Neural progenitor cell (in vitro differentiated cells): ENCODE measurements around the gene ACMSD. TPM values are rescaled to one million over a fixed set of nuclear protein-coding genes. Genes with fewer than 3 reads are reported as not detected.

Source experiments
- DNase-seq: peaks from one replicate; pipeline ENCODE4 v3.0.0-alpha.2; 2016; ENCODE audit warnings: low spot score
- H2AFZ ChIP-seq: fragments of 200-600 bp; sonication (generic); replicated peaks from 2 replicates; pipeline ENCODE4 v1.6.1; 2016; ENCODE audit warnings: antibody characterized with exemption
- H3F3A ChIP-seq: fragments of 200-600 bp; sonication (generic); 2 replicates; pipeline ENCODE4 v1.6.1; 2016; ENCODE audit warnings: antibody characterized with exemption, low read depth
- H3K27ac ChIP-seq: fragments of 200-600 bp; sonication (generic); 2 replicates; pipeline ENCODE4 v1.5.1; 2016; ENCODE audit warnings: mild to moderate bottlenecking
- H3K27me3 ChIP-seq: fragments of 200-600 bp; sonication (generic); 2 replicates; pipeline ENCODE4 v1.6.1; 2016; ENCODE audit warnings: mild to moderate bottlenecking, moderate library complexity
- H3K36me3 ChIP-seq: fragments of 200-600 bp; sonication (generic); 2 replicates; pipeline ENCODE4 v1.5.1; 2016
- H3K4me1 ChIP-seq: fragments of 200-600 bp; sonication (generic); 2 replicates; pipeline ENCODE4 v1.6.1; 2016; ENCODE audit warnings: mixed run types
- H3K4me2 ChIP-seq: fragments of 200-600 bp; sonication (generic); 2 replicates; pipeline ENCODE4 v1.6.1; 2016
- H3K4me3 ChIP-seq: fragments of 200-600 bp; sonication (generic); 2 replicates; pipeline ENCODE4 v1.5.1; 2016
- H3K79me2 ChIP-seq: fragments of 200-600 bp; sonication (generic); 2 replicates; pipeline ENCODE4 v1.6.1; 2016; ENCODE audit warnings: low read depth
- H3K9ac ChIP-seq: fragments of 200-600 bp; sonication (generic); 2 replicates; pipeline ENCODE4 v1.6.1; 2016
- H3K9me3 ChIP-seq: fragments of 200-600 bp; sonication (generic); 2 replicates; pipeline ENCODE4 v1.5.1; 2016; ENCODE audit warnings: low read depth
- H4K20me1 ChIP-seq: fragments of 200-600 bp; sonication (generic); 2 replicates; pipeline ENCODE4 v1.6.1; 2016; ENCODE audit warnings: low read depth
- H3K27ac Mint-ChIP-seq: 3 replicates; pipeline ENCODE4 v1.8.0; 2021; ENCODE audit warnings: mixed read lengths
- H3K27me3 Mint-ChIP-seq: 2 replicates; pipeline ENCODE4 v1.8.0; 2022; ENCODE audit warnings: low read depth, mild to moderate bottlenecking, inconsistent platforms, moderate library complexity, mixed read lengths; ENCODE audit not compliant: insufficient read depth
- H3K36me3 Mint-ChIP-seq: 3 replicates; pipeline ENCODE4 v1.8.0; 2021; ENCODE audit warnings: mixed read lengths
- H3K4me1 Mint-ChIP-seq: 3 replicates; pipeline ENCODE4 v1.8.0; 2021; ENCODE audit warnings: mixed read lengths
- H3K4me3 Mint-ChIP-seq: 3 replicates; pipeline ENCODE4 v1.8.0; 2021; ENCODE audit warnings: mild to moderate bottlenecking, moderate library complexity, mixed read lengths
- H3K9me3 Mint-ChIP-seq: 3 replicates; pipeline ENCODE4 v1.8.0; 2020; ENCODE audit warnings: mixed read lengths
- CTCF ChIP-seq: fragments of 200-600 bp; sonication (generic); IDR thresholded peaks from 2 replicates; pipeline ENCODE4 v1.5.1; 2017; ENCODE audit warnings: antibody characterized with exemption, mild to moderate bottlenecking
- EZH2 ChIP-seq: fragments of 200-600 bp; sonication (generic); IDR thresholded peaks from 2 replicates; pipeline ENCODE4 v1.6.1; 2017; ENCODE audit warnings: antibody characterized with exemption, mild to moderate bottlenecking, moderate library complexity
- EZH2phosphoT487 ChIP-seq: fragments of 200-600 bp; sonication (generic); IDR thresholded peaks from 2 replicates; pipeline ENCODE4 v1.6.1; 2017; ENCODE audit warnings: antibody characterized with exemption
- total RNA-seq: library from RNA; depleted of rRNA; stranded (reverse); fragments of >200 nt; gene quantifications from 2 replicates; pipeline ENCODE4 v1.2.3, GENCODE V29; 2015; ENCODE audit warnings: low replicate concordance

ACMSD gene
- total RNA-seq, 1 donor from 2014 or later = not detected

GRCh38 chr2:134861173-134861572 is 22.8 kb downstream of the ACMSD start:
- no peak overlapping the region for H3K4me2 ChIP-seq
- H3K9ac ChIP-seq = no peak overlapping the region
- H3K27me3 Mint-ChIP-seq = peaks cover 2% of the 10 kb centered on the region
- H3K36me3 ChIP-seq = no peaks in the 10 kb centered on the region
- no peak overlapping the region for H3K4me3 ChIP-seq
- H3K9me3 ChIP-seq = no peaks in the 10 kb centered on the region
- no peaks in the 10 kb centered on the region for H3K9me3 Mint-ChIP-seq
- no peak overlapping the region for H3K27ac ChIP-seq
- no peaks in the 10 kb centered on the region for H4K20me1 ChIP-seq
- H3K4me1 Mint-ChIP-seq = no peaks in the 10 kb centered on the region
- H3K4me3 Mint-ChIP-seq = no peak overlapping the region
- H3K4me1 ChIP-seq = no peaks in the 10 kb centered on the region
- TF ChIP-seq CTCF (no peak), EZH2 (no peak), EZH2phosphoT487 (no peak)
- no peaks in the 10 kb centered on the region for H3K27me3 ChIP-seq
- H3K27ac Mint-ChIP-seq = peak overlapping the region; percentile 53
- H2AFZ ChIP-seq = no peak overlapping the region
- no peaks in the 10 kb centered on the region for H3F3A ChIP-seq
- H3K79me2 ChIP-seq = no peaks in the 10 kb centered on the region
- H3K36me3 Mint-ChIP-seq = no peaks in the 10 kb centered on the region
- DNase-seq = no peak

- no peak overlapping the region for H3K4me3 ChIP-seq
- H3K4me1 Mint-ChIP-seq = no peaks in the 10 kb centered on the region
- H3K4me3 Mint-ChIP-seq = no peak overlapping the region
- no peaks in the 10 kb centered on the region for H4K20me1 ChIP-seq
- H3K27ac ChIP-seq = no peak overlapping the region
- no peaks in the 10 kb centered on the region for H3K79me2 ChIP-seq
- no peaks in the 10 kb centered on the region for H3F3A ChIP-seq
- H3K9me3 Mint-ChIP-seq = no peaks in the 10 kb centered on the region
- TF ChIP-seq EZH2 = no peak
- no peak for TF ChIP-seq EZH2phosphoT487
- no peak for TF ChIP-seq CTCF
- H3K27ac Mint-ChIP-seq = no peak overlapping the region
- H3K27me3 Mint-ChIP-seq = peaks cover 2% of the 10 kb centered on the region
- H3K36me3 Mint-ChIP-seq = no peaks in the 10 kb centered on the region
- H3K4me2 ChIP-seq = no peak overlapping the region
- H3K4me1 ChIP-seq = no peaks in the 10 kb centered on the region
- H3K36me3 ChIP-seq = no peaks in the 10 kb centered on the region
- no peak overlapping the region for H3K9ac ChIP-seq
- no peaks in the 10 kb centered on the region for H3K27me3 ChIP-seq
- H2AFZ ChIP-seq = no peak overlapping the region
- H3K9me3 ChIP-seq = no peaks in the 10 kb centered on the region
- no peak for DNase-seq
Observed at GRCh38 chr2:134862069-134862468, 23.7 kb downstream of the ACMSD start.

GRCh38 chr2:134862674-134863073 is 24.3 kb downstream of the ACMSD start:
- TF ChIP-seq EZH2phosphoT487 (no peak), EZH2 (no peak), CTCF (no peak)
- no peaks in the 10 kb centered on the region for H3K9me3 Mint-ChIP-seq
- Histone ChIP-seq H3K36me3 (no peaks in the 10 kb centered on the region), H3K79me2 (no peaks in the 10 kb centered on the region), H4K20me1 (no peaks in the 10 kb centered on the region), H3K27ac (no peak overlapping the region), H3K4me1 (no peaks in the 10 kb centered on the region), H3K4me3 (no peak overlapping the region), H3K9me3 (no peaks in the 10 kb centered on the region), H2AFZ (no peak overlapping the region), H3F3A (no peaks in the 10 kb centered on the region), H3K4me2 (no peak overlapping the region), H3K27me3 (no peaks in the 10 kb centered on the region), H3K9ac (no peak overlapping the region)
- H3K36me3 Mint-ChIP-seq = no peaks in the 10 kb centered on the region
- H3K27me3 Mint-ChIP-seq = peaks cover 2% of the 10 kb centered on the region
- DNase-seq = no peak
- no peaks in the 10 kb centered on the region for H3K4me1 Mint-ChIP-seq
- H3K4me3 Mint-ChIP-seq = no peak overlapping the region
- H3K27ac Mint-ChIP-seq = no peak overlapping the region

- H3K79me2 ChIP-seq = no peaks in the 10 kb centered on the region
- H3K9me3 Mint-ChIP-seq = no peaks in the 10 kb centered on the region
- no peaks in the 10 kb centered on the region for H3K9me3 ChIP-seq
- no peak overlapping the region for H3K27ac Mint-ChIP-seq
- no peaks in the 10 kb centered on the region for H3K4me1 ChIP-seq
- TF ChIP-seq EZH2 (no peak), CTCF (no peak), EZH2phosphoT487 (no peak)
- H3F3A ChIP-seq = no peaks in the 10 kb centered on the region
- H3K36me3 ChIP-seq = no peaks in the 10 kb centered on the region
- no peaks in the 10 kb centered on the region for H3K27me3 ChIP-seq
- no peak overlapping the region for H3K4me2 ChIP-seq
- no peak for DNase-seq
- H3K27ac ChIP-seq = no peak overlapping the region
- H3K27me3 Mint-ChIP-seq = peaks cover 2% of the 10 kb centered on the region
- no peak overlapping the region for H3K4me3 ChIP-seq
- no peaks in the 10 kb centered on the region for H4K20me1 ChIP-seq
- no peak overlapping the region for H3K9ac ChIP-seq
- no peak overlapping the region for H2AFZ ChIP-seq
- no peak overlapping the region for H3K4me3 Mint-ChIP-seq
- no peaks in the 10 kb centered on the region for H3K36me3 Mint-ChIP-seq
- H3K4me1 Mint-ChIP-seq = no peaks in the 10 kb centered on the region
Observed at GRCh38 chr2:134863446-134863845, 25.0 kb downstream of the ACMSD start.
